AG04449 (cell line): Measurements from ENCODE around the gene ANXA4.

ENCODE experiments used
- CTCF ChIA-PET: fragments of 350-600 bp; formaldehyde crosslinking; extraction: SDS; loops from one replicate; lab custom pipeline; 2021; ENCODE audit warnings: antibody characterized with exemption; lab: Yijun Ruan, JAX
- POLR2A ChIA-PET: fragments of 400-600, 350-600 bp; formaldehyde crosslinking; extraction: SDS; loops from one replicate; lab custom pipeline; 2020; ENCODE audit warnings: antibody characterized with exemption, inconsistent platforms; lab: Yijun Ruan, JAX
- DNase-seq: peaks from one replicate; pipeline ENCODE4 v3.0.0-alpha.2; 2010; ENCODE audit warnings: low read depth, low spot score
- H3K4me3 ChIP-seq: 2 replicates; pipeline ENCODE4 v1.5.1; 2011; ENCODE audit warnings: low read depth, mild to moderate bottlenecking, control low read depth, low read length
- CTCF ChIP-seq: IDR thresholded peaks from one replicate; pipeline ENCODE4 v1.5.1; 2011; ENCODE audit warnings: mild to moderate bottlenecking, moderate library complexity, low read length, control low read depth, inconsistent platforms; ENCODE audit not compliant: insufficient read depth; ENCODE audit errors: missing control alignments

The ANXA4 gene

GRCh38 chr2:69863298-69863697 is 121.4 kb downstream of the ANXA4 start:
- TF ChIP-seq CTCF = no peak
- H3K4me3 ChIP-seq = no peak overlapping the region
- POLR2A ChIA-PET = no interaction called here
- CTCF ChIA-PET = interaction anchor here (0.9 to 1.6 kb wide), 2 partner anchors 9 to 17 kb away, joined by 3 to 4 read pairs; no protein-coding TSS in a partner anchor
- DNase-seq = no peak
